Effector CD8-positive, alpha-beta T cell (primary cell): ENCODE measurements around the gene PNCK.

Experiments used
- DNase-seq: peaks from one replicate; lab custom pipeline; 2025; lab: John Stamatoyannopoulos, UW

PNCK gene

GRCh38 chrX:153662266-153662665 is 11.3 kb downstream of the PNCK start:
- DNase-seq, result peak; percentile 30

GRCh38 chrX:153659268-153659667 is 14.3 kb downstream of the PNCK start:
- no peak for DNase-seq

DNA sequence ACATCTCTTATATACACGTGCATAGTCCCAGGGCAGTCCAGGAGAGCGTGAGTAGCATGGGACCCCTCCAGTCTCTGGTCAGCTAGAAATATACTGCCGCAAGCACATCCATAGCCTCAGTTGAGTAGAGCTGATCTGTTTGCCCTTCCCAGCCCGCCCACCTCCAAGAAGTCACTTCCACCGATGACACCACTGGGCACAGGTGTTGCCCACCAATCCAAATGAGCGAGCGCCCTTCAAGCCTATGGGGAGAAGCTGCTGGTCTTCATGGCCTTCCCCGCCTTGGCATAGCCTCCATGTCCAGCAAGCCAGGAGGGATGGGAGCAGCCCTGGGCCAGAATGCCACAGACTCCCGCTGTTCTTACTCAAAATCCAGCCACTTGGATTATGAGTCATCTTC is 16.5 kb downstream of the PNCK start:
- DNase-seq, result no peak

DNA sequence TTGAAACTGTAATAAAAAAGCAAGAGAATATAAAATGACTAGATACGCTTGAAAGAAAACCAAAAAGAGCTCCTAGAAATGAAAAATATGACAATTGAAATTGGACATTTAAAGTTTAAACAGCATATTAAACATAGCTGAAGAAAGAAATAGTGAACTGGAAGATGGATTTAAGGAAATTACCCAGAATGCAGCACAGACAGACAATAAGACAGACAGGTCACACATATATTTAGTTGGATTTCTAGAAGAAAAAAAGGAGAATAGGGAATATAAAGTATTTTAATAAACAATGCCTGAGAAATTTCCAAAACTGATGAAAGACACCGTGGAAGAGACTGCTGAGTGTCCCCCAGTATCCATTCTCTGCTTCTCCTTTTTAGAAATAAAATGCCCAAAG is 20.1 kb downstream of the PNCK start:
- no peak for DNase-seq

GRCh38 chrX:153651540-153652079 is 22.0 kb downstream of the PNCK start:
- no peak for DNase-seq

DNA sequence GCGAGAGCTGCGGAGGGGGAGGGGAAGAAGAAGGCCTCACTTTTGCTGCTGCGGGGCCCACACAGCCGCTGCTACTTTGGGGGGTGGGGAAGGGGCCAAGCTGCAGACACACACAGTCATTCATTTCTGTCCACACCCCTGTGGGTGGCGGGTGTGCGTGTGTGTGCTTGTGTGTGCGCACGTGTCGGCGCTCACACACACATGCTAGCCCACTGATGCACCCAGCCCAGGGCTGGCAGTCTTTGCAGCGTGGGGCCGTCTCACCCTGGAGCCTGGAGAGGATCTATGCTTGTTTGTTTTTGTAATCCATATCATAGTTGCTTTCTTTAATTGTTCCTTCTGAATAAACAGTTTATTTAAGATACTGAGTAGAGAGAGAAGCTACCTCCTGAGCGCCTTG is 22.7 kb downstream of the PNCK start:
- no peak for DNase-seq

DNA sequence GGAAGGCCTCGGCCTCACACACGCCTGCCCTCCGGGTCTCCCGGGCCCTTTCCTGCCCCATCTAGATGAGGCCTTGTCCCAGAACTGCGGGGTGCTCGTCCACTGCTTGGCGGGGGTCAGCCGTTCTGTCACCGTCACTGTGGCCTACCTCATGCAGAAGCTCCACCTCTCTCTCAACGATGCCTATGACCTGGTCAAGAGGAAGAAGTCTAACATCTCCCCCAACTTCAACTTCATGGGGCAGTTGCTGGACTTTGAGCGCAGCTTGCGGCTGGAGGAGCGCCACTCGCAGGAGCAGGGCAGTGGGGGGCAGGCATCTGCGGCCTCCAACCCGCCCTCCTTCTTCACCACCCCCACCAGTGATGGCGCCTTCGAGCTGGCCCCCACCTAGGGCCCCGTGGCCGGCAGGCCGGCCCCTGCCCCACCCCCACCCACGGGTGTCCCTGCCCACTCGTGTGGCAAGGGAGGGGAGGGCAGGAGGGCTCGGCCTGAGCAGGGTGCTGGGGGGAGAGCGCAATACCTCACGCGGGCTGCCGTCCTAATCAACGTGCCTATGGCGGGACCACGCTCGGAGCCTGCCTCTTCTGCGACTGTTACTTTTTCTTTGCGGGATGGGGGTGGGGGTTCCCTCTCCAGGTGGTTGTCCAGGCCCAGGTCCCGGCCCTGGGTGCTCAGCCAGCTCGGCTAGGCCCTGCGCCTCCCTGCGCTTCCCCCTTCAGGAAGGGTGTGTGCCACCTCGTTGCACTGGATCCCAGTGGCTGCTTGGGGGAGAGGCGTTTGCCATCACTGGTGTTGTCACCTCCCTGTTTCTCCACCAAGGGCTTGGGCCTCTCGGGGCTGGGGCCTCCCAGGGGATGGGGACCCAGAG is 23.5 kb downstream of the PNCK start:
- DNase-seq, result no peak

- DNase-seq, result peak; percentile 4
These were observed 24.3 kb downstream of the PNCK start for GRCh38 chrX:153649178-153649914.

- no peak for DNase-seq
These were observed 25.0 kb downstream of the PNCK start for GRCh38 chrX:153648358-153649177.

- DNase-seq, result no peak
These were observed 25.9 kb downstream of the PNCK start for GRCh38 chrX:153647461-153648357.

GRCh38 chrX:153646620-153647373 is 26.8 kb downstream of the PNCK start, which contains the start of gene DUSP9:
Gene DUSP9 (plus strand): TSS chrX:153647203. CDS start chrX:153647954, 751 bp downstream.
- DNase-seq, result no peak

- DNase-seq, result no peak
These were observed 27.6 kb downstream of the PNCK start for GRCh38 chrX:153645921-153646488.

- DNase-seq, result no peak
These were observed 28.5 kb downstream of the PNCK start for GRCh38 chrX:153645151-153645550.

DNA sequence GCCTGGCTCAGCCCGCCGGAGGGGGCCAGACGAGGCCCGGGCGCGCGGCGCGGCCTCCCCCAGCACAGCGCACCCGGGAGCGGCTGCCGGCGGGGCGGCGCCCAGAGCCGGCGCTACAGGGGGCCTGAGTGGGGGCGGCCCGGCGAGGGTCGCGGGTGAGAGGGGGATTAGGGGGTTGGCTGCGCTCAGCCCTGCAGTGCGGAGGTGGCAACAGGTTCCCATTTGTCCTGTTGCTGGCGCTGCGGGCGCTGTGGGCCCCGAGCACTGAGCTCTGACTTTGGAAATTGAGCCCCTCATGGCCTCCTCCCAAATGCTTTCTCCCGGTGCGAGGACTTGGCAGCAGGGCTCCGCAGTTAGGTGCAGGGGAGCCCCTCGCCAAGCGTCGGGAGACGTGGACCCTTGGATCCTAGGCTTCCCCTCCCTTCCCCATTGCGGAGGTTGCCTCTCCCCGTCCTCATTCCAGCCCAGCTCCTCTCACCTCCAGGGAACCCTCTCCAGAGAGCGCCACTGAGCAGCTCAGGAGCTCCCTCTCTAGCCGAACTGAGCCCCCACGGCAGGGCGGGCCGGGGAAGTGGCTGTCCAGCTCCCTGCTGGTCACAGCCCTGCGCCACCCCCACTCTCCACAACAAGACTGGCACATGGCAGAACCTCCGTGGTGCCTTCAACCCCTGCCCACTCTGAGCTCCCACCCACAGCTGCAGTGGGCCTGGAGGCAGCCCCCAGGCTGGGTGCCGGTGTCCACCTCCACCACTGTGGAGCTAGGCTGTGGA is 29.1 kb downstream of the PNCK start:
- DNase-seq, result no peak

- no peak for DNase-seq
These were observed 29.9 kb downstream of the PNCK start for GRCh38 chrX:153643431-153644351.

DNA sequence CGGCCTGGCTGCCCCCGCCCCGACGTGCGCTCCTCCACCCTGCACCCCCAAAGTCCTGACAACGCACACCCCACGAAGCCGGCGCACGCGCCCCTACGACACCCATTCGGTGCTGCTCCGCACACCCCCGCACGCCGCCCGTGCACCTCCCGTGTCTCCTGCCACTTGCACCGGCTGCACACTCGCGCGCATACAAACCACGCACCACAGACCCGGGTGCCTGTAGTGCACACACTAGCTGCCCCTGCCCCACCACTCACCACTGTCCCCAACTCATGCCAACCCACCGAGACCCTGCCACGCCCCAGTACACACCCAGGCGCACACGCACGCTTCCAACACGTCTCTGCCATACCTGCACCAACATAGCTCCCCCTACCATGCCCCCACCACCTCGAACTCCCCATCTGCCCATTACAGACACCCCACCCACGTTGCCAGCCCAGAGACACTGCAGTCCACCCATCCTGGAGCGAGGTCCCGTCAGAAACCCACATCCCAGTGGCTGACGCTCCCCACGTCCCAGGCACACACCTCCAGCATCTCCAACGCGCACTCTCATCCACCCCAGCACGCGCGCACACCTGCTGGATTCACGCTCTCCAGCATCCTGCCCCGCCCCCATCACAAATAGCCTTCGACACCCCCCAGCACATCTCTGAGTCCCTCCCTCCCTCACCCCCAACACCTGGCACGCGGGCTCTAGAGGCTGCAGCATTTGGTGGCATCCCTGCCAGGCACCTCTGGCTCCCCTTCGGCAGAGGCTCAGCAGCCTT is 30.8 kb downstream of the PNCK start:
- no peak for DNase-seq

DNA sequence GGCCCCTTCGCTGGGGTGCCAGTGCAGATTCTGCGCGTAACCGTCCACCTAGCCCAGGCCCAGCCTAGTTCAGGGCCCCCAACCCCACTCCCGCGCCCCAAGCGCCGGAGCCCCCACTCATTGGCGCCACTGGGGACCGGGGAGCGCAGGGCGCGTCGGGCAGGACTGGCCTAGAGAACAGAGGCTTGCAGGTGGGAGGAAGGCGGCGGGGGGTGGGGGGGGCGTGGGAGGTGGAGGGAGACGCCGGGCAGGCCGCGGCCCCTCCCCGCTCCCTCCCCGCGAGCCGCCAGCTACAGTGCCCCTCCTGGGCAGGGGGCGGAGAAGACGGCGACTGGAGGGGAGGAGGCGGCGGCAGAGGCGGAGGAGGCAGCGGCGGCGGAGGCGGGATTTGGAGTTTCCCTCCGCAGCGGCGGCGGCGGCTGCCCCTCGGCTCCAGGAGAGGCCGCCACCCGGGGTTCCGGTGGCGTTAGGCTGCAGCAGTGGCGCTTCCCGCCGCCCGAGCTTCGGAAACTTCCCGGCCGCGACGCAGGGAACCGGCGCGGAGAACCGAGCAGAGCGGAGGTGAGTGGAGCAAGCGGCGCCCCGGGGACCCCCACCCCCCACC is 31.5 kb downstream of the PNCK start:
- no peak for DNase-seq
